ENCODE data around the gene FBRSL1.

FBRSL1 gene

GRCh38 chr12:132491761-132492378, 1.9 kb downstream of the FBRSL1 start:
- peak overlapping the region; percentile 65 for H3K4me3 ChIP-seq (ENCODE audit: low read depth, low read length)
- TF ChIP-seq CTCF (IDR thresholded peaks at IDR 0.05; ENCODE audit: low read depth, low read length, missing control alignments) = no peak
- in situ Hi-C loops (cut with HindIII; ENCODE audit: low sequenced_read_pairs) = no loop called here
- DNase-seq (ENCODE audit: low read depth) = no peak

- in situ Hi-C loops (cut with HindIII; ENCODE audit: low sequenced_read_pairs) = no loop called here
- TF ChIP-seq CTCF (IDR thresholded peaks at IDR 0.05; ENCODE audit: low read depth, low read length, missing control alignments) = no peak
- no peak for DNase-seq (ENCODE audit: low read depth)
- no peak overlapping the region for H3K4me3 ChIP-seq (ENCODE audit: low read depth, low read length)
These were observed 2.6 kb downstream of the FBRSL1 start for GRCh38 chr12:132492522-132492921.

DNA sequence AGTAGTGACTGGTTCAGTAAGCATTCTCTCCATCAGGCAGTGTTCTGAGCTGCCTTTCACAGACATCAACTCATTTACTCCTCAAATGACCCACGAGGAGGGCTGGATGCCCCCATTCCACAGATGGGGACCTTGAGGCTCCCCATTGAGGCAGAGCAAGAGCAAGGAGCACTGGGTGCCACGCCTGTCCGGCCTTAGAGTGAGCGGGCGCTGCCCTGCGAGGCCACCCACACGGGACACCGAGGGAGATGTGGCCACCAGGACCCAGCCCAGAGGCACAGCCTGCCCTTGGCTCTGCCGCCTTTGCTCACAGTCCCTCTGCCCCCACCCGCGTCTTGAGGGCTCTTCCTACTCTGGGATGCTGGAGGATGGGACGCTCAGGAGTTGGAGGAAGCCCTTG, 3.0 kb downstream of the FBRSL1 start:
- H3K4me3 ChIP-seq (ENCODE audit: low read depth, low read length) = no peak overlapping the region
- no peak for TF ChIP-seq CTCF (IDR thresholded peaks at IDR 0.05; ENCODE audit: low read depth, low read length, missing control alignments)
- DNase-seq (ENCODE audit: low read depth) = no peak
- in situ Hi-C loops (cut with HindIII; ENCODE audit: low sequenced_read_pairs) = no loop called here

DNA sequence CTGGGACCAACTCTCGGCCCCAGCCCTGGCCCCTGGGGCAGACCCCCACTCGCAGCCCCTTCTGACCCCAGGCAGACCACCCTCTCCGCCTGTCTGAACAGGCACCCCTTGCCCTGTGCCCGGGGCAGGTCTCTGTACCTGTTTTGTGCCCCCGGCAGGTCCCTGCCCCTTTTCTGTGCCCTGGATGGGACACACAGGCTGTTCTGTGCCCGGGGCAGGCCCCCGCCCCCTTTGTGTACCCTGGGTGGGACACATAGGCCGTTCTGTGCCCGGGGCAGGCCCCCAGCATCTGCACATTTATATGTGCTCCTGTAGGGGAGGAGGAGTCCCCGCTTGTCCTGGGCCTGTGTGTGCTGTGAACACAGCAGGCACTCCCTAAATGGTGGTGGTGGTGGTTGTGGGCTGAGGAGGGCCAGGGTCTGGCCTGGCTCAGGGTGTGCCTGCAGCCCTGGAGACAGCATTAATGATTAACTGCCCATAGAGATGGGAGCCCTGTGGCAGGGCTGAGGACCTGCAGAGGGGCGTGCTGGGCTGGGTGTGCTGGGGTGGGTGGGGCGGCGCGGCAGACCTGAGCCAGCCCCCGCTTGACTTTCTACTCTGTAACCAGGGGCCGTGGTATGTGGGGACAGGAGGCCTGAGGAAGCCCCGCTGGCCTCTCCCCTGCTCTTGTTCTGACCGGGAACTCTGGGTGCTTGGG, 3.7 kb downstream of the FBRSL1 start:
- in situ Hi-C loops (cut with HindIII; ENCODE audit: low sequenced_read_pairs) = no loop called here
- TF ChIP-seq CTCF (IDR thresholded peaks at IDR 0.05; ENCODE audit: low read depth, low read length, missing control alignments) = no peak
- DNase-seq (ENCODE audit: low read depth) = no peak
- H3K4me3 ChIP-seq (ENCODE audit: low read depth, low read length) = no peak overlapping the region

DNA sequence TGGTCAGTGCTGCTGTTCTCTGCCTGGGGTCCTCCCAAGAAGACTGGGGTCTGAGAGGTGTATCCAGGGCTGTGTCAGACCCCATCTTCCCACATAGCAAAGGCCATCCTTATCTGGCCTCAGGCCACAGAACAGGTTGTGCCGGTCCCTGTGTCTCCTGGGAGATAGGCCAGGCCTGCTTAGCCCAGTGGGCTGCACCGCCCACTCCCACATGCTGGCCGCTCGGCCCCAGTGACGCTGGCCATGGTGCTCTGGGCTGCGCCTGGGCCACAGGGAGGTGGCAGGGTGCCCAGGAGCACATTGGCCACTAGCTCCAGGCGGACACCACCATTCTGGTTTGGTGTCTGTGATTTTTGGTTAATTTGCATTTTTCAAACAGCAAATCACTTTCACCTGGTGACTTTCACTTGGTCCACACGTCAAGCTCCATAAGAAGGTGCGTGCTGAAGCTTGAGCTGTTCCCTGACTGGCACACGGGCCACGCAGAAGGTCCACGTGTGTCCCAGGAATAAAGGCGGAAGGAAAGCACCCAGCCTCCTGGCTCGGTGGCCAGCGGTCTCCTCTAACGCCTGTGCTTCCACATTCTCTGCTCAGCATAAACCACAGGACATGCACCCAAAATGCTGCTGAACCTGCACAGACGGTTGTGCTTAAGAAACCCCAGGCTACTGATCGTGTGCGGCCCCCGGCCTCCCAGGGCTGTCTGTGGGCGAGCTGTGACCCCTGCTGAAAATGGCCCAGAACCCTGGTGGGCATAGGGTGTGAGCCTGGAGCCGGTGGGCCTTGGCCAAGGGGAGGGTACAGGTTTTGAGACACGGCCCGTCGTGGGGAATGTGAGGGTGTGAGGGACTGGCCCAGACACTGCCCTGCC, 4.6 kb downstream of the FBRSL1 start:
- DNase-seq (ENCODE audit: low read depth) = no peak
- in situ Hi-C loops (cut with HindIII; ENCODE audit: low sequenced_read_pairs) = no loop called here
- no peak for TF ChIP-seq CTCF (IDR thresholded peaks at IDR 0.05; ENCODE audit: low read depth, low read length, missing control alignments)
- H3K4me3 ChIP-seq (ENCODE audit: low read depth, low read length) = no peak overlapping the region

- in situ Hi-C loops (cut with HindIII; ENCODE audit: low sequenced_read_pairs) = no loop called here
- TF ChIP-seq CTCF (IDR thresholded peaks at IDR 0.05; ENCODE audit: low read depth, low read length, missing control alignments) = no peak
- H3K4me3 ChIP-seq (ENCODE audit: low read depth, low read length) = no peak overlapping the region
- no peak for DNase-seq (ENCODE audit: low read depth)
These were observed 5.2 kb downstream of the FBRSL1 start for GRCh38 chr12:132495165-132495544.

All from astrocyte of the cerebellum (primary cell).